Omental fat pad (tissue), 4 donors: Measurements from ENCODE around the gene TXNRD2. TPM values are rescaled to one million over a fixed set of nuclear protein-coding genes. Genes with fewer than 3 reads are reported as not detected.

Experiments used
- ATAC-seq: fragments of 150-250 bp; one replicate; pipeline ENCODE4 v1.9.1; 2016; ENCODE audit warnings: mild to moderate bottlenecking, moderate library complexity; ENCODE audit not compliant: low FRiP score
- DNase-seq: peaks from one replicate; pipeline ENCODE4 v3.0.0-alpha.2; 2019; ENCODE audit warnings: low spot score
- CTCF ChIP-seq, 3 donors: fragments of 450-650 bp; IDR thresholded peaks; one replicate each; pipeline ENCODE4 v1.5.1; 2016 to 2017; ENCODE audit warnings: antibody characterized with exemption in 3 of 3, mild to moderate bottlenecking in 3 of 3, moderate library complexity in 2 of 3
- total RNA-seq, 4 donors: library from RNA; depleted of rRNA; stranded (reverse); fragments of >200 nt; gene quantifications; one replicate each; pipeline ENCODE4 v1.1.0, GENCODE V29; 2016

Gene TXNRD2
- total RNA-seq, 4 donors from 2014 or later, result 10.1 to 24.4 (median 15.1) TPM

- no peak for DNase-seq
- ATAC-seq, result no peak
- no peak for TF ChIP-seq CTCF (IDR thresholded peaks at IDR 0.05)
Measured at GRCh38 chr22:19857382-19857781, 84.2 kb downstream of the TXNRD2 start.

DNA sequence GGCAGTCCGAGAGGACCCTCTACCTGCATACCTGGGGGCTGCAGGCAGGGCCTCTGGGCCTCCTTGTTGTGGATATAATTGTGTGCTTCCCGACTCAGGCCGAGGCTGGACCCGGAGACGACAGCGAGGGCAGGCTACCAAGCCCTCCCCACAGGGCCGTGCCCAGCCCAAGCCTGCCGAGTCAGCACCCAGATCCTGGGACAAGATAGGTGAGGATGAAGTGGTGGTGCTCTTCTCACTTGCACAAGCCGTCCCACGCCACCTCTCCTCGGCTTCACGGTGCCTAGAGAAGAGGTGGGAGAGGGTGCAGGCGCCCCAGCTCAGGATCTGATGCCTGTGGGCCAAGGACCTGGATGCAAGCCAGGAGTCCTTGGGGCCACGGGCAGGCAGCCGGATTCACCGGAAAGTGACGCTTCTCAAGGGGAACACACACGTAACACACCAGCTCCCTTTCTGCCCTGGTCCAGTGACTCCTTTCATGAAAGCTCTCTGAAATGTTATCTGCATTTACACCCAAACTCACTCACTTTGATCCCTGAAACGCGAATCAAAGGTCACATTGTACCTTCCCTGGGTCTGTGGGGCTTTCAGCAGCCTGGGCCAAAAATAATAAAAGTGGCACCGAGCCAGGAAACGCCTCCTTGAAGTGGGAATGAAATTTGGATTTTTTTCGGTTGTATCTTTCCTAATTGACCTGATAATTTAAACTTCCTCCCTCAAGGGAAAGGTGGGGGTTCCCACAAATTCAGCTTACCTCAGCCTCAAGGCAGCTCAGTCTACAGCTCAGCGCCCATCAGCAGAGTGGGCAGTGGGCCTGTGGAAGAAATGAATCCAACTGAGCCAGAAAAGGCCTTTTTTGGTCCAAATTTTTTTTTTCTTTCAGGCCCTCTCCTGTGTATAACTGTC, 85.9 kb downstream of the TXNRD2 start:
- ATAC-seq (peak; percentile 42), DNase-seq (no peak)
- TF ChIP-seq CTCF (IDR thresholded peaks at IDR 0.05), result no peak

DNA sequence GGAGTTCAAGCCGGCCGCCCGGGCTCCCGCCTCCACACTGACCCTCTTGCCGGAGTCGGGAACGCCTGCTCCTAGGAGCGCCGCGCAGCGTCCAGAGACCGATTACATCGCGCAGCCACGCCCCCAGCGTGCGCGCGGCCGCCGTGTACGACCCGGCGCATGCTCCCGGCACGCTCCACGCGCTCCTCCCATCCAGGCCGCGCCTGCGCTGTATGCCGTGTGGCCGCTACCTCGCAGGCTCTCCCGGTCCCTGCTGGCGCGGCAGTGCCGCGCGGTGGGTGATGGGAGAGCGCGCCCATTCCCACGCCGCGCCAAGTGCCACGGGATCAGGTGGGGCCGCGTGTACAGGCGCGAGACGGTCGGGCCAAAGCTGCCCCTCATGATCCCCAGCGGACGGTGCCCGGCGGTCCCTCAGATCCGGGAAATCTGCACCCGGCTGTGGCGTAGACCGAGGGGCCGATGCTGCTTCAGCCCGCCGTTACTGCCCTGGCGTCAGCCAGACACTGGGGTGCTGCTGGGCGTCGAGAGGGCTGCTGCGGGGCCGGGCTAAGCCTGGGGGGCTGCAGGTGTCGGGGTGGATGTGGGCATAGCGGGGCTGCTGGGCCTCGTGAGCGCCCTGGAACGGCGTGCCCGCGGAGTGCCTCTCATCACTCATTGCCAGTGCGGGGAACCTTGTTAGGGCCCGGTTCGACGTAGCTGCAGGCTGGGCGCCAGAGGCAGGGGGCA, 86.7 kb downstream of the TXNRD2 start, which contains the start of the genes GNB1L and RTL10:
Gene GNB1L (minus strand): TSS at position 97 of the 726 bp plus-strand sequence. CDS start 33,519 bp downstream, outside the sequence.
Gene RTL10 (minus strand): TSS at position 97 of the 726 bp plus-strand sequence. CDS start 2,613 bp downstream, outside the sequence.
- TF ChIP-seq CTCF (IDR thresholded peaks at IDR 0.05), result no peak
- ATAC-seq, result peak; percentile 96
- DNase-seq, result peak; percentile 79

DNA sequence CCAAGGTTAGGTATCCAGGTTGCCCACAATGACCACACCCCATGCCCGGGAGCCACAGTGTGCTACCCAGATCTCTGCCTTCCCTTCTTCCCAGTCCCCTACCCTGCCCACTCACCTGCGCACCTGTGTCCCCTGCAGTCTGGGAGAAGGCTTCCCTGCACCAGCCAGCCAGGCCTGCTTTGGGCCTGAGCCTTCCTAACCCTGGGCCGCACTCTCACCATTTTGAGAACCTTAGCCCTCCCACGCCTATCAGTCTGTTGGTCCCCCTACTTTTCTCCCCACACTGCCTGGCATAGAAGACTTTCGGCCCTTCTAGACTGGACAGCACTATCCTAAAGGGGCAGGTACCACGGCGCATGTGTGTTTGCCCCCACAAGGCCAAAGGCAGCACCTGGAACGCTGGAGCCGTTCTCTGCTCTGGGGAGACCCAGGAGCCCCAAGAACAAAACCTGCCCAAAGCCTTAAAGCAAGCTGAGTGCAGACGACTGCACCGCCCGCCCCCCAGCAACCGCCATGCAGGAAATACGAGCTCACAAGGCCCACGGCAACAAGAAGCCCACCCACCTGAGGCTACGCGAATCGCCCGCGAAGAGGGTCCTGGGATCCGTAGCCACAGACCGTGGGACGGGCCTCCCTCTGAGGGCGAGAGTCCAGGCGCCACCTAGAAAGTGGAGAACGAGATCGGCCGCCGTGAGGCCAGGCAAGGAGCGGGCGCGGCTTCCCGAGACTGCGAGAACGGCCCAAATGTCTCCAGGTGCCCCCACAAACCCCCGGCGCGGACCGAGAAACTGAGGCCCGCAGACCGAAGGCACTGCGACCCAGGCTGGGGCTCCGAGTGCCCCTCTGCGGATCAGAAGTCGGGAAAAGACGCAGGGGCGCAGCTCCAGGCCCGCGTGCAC, 87.5 kb downstream of the TXNRD2 start:
- no peak for TF ChIP-seq CTCF (IDR thresholded peaks at IDR 0.05)
- peak; percentile 1 for ATAC-seq
- DNase-seq, result no peak

- no peak for TF ChIP-seq CTCF (IDR thresholded peaks at IDR 0.05)
- ATAC-seq, result no peak
- DNase-seq, result no peak
Measured at GRCh38 chr22:19853058-19853878, 88.3 kb downstream of the TXNRD2 start.
